HUDEP-2 (cell line): ENCODE measurements around the gene BCR.

Source experiments
- DNase-seq, 76 experiments: peaks; one replicate each; lab custom pipeline; 2025; ENCODE audit not compliant: unreplicated experiment in 76 of 76; lab: John Stamatoyannopoulos, UW

BCR gene

GRCh38 chr22:23175817-23176644 is 4.3 kb upstream of the BCR start:
- DNase-seq, result peak in 1 of 76 experiments; percentile 6

GRCh38 chr22:23176645-23177027 is 3.7 kb upstream of the BCR start:
- DNase-seq, result no peak

- peak in 29 of 76 experiments; percentile 2 to 80 (median 41) for DNase-seq
These were observed 3.1 kb upstream of the BCR start for GRCh38 chr22:23177197-23177596.

GRCh38 chr22:23178512-23179254 is 1.6 kb upstream of the BCR start:
- peak in 41 of 76 experiments; percentile 1 to 57 (median 29) for DNase-seq

- no peak for DNase-seq
These were observed 669 bp upstream of the BCR start for GRCh38 chr22:23179381-23180299.

DNA sequence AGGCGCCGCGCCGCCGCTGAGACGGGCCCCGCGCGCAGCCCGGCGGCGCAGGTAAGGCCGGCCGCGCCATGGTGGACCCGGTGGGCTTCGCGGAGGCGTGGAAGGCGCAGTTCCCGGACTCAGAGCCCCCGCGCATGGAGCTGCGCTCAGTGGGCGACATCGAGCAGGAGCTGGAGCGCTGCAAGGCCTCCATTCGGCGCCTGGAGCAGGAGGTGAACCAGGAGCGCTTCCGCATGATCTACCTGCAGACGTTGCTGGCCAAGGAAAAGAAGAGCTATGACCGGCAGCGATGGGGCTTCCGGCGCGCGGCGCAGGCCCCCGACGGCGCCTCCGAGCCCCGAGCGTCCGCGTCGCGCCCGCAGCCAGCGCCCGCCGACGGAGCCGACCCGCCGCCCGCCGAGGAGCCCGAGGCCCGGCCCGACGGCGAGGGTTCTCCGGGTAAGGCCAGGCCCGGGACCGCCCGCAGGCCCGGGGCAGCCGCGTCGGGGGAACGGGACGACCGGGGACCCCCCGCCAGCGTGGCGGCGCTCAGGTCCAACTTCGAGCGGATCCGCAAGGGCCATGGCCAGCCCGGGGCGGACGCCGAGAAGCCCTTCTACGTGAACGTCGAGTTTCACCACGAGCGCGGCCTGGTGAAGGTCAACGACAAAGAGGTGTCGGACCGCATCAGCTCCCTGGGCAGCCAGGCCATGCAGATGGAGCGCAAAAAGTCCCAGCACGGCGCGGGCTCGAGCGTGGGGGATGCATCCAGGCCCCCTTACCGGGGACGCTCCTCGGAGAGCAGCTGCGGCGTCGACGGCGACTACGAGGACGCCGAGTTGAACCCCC is 798 bp downstream of the BCR start:
- DNase-seq, result peak in 1 of 76 experiments; percentile 11

GRCh38 chr22:23181721-23182308 is 1.5 kb downstream of the BCR start:
- DNase-seq, result no peak

DNA sequence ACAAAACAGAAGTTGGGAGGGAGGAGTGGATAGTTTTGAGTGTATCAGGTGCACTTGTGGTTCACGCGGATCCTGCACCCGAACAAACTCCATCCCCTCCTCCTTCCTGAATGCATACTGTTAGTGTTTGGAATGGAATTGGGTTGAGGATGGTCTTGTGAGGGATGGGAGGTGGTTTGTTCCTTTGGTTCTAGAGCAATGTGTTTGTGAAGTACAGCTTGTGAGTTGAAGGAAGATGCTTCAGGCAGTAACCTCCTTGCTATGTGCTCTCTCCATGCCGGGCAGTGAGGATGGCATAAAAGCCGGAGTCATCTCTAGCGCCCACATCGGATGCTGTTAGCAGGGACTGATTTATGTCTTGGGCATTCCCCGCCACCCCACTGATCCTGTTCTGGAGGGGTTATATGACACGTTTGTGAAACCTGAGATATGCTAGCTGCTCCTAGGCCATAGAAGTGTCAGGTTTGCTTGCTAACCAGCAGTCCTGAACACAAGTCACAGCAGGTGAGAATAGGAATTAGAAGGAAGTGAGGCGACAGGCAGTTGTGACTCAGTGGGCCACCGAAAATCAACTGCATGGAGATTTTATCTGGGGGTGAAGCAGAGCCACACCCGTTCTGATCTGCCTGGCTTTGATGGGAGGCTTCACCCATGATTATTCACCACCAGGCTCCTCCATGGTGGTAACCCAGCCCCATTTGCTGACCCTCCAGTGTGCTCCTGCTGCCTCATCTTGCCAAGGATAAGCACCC is 2.2 kb downstream of the BCR start:
- DNase-seq, result peak in 5 of 76 experiments; percentile 9 to 44 (median 18)

GRCh38 chr22:23183061-23183698 is 2.9 kb downstream of the BCR start:
- DNase-seq, result peak in 1 of 76 experiments; percentile 13

DNA sequence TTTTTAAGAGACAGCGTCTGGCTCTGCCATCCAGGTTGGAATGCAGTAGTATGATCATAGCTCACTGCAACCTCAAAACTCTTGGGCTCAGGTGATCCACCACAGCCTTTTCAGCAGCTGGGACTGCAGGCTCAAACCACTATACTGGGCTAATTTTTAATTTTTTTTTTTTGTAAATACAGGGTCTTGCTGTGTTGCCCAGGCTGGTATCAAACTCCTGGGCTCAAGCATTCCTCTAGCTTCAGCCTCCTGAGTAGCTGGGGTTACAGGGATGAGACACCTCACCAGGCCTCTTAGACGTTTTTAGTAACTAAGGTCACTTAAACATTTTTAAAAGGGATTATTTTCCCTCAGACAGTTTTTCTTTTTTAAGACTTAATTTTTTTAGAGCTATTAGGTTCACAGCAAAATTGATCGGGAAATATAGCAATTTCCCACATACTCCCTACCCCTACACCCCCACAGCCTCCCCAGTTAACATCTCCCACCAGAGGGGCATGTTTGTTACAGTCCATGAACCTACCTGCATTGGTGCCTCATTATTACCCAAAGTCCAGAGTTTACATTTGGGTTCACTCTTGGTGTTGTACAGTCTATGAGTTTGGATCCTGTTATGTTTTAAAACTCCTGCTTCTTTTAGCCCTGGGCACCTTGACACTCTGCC is 3.9 kb downstream of the BCR start:
- no peak for DNase-seq

DNA sequence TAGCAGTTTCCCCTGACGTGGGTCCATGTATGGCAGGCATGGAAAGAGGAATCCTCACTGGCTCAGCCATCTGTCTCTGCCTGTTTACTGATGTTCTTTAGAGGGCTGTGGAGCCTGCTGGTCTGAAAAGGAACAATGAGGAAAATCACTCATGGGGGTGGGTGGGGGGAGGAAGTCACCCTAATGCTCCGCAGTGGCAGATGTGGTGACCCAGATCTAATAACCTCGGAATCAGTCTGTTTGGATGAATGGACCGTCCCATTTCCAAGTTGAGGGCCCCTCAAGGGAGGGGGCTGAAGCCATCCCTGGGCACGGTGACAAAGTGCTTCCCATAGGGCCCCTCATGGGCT is 4.4 kb downstream of the BCR start:
- DNase-seq, result no peak

DNA sequence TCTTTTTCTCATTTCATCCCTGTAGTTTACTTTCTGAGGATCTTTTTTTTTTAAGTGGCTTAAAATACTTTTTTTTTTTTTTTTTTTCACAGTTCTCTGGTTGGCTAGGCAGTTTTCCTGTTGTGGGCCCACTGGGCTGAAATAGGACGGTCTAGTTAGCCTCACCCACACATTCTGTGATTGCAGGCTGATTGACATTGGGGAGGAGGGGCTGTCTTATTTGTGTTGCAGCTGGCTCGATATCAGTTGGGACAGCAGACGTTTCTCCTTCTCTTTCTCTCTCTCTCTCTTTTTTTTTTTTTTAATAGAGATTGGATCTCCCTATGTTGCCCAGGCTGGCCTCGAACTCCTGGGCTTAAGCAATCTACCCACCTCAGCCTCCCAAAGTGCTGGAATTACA is 6.9 kb downstream of the BCR start:
- DNase-seq, result peak in 38 of 76 experiments; percentile 11 to 68 (median 34)

DNA sequence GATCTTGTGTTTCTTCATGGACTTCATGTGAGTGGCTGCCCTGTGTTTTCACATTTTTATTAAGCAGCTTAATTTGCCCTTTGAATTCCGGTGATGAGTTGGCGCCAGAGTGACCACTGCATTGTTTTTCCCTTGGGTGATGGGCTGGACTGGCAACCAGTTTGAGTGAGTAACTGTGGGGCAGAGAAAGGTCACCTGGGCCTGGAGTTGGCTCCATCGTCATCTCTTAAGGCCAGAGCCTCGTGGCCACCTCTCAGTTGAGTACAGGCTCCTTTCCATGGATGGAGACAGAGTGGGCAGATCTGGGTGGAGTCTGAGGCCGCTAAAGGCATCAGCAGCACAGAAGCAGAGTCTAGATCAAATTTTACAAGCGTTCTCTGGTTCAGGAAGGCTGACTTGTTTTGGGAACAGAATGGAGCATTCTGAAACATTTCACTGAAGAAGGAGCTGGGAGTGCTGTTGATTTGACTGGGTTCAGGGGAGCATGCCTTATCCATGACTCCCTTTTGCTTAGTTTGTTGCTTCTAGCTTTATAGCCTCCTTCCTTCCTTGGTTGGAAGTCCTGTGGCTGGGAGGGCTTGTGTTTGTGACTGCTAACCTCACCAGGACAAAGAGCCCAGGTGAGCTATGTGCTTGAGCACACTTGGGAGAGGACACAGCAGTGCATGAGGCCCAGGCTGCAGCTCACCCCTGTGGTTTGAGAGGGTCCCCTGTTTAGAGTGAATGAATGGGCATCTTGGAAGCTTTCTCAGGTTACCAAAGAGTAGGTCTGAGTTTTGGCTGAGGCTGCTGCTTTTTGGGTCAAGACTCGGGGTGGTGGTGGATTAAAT is 7.8 kb downstream of the BCR start:
- no peak for DNase-seq

- DNase-seq, result no peak
These were observed 10.2 kb downstream of the BCR start for GRCh38 chr22:23190526-23190925.

DNA sequence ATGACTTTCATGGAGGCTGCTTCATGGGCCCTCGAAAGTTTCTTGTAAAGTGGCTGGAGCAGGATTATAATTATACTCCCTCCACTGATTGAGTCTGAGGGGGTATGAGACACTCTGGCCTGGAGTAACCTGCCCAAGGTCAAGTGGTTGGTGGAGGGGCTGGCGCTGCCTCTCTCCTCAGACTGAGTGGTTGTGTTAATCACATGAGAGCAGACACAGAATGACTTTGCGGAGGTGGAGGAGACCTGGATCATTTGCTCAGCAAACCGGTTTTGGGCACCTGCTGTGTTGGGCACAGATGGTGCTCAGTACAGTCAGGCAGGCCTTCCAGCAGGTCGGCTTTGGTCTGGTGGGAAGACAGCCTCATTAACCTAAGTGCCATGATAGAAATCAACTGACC is 11.8 kb downstream of the BCR start:
- peak in 3 of 76 experiments; percentile 16 to 28 (median 18) for DNase-seq

DNA sequence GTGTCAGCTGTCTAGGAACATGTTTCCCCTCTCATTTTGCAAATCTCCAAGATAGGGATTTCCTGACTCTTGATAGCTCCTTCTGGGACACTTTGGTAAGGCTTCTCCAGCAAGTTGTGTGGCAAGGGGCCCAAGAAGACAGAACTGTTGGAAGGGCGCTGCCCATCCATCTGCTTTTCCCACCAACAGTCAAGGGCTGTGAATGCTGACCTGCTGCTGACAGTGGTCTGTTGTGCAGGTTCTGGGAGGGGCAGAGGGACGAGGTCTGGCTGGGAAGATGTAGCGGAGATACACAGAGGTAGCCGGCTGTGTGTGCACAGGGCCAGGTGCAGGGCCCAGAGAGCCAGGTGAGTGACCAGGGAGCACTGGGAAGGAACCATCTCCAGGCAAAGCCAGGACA is 12.2 kb downstream of the BCR start:
- DNase-seq, result no peak

DNA sequence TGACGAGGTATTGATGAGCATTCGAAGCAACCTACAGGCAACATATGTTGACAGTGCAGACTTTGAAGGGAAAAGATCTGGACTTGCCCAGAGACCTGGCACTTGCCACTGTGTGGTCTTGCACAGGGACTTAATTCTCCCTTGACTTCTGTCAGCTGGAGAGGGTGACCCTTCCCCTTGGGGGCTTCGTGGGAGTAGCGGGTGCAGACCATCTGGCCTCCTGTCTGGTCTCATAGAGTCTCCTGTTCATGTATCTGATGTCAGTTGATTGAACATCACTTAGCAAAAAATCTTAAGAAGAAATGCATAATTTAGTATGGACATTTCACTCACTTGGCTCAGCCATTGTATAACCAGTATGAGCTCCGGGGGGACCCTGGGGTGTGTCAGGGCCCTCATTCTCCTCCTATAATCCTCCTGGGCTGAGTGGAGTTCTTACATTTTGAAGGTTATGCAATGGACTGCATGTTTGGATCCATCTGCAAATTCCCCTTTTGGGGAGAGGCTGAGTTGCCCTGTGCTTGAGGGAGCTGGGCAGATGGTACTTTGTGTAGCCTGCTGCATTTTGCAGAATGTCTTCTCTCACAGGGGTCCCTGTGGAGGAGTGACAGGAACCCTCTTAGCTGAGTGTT is 13.0 kb downstream of the BCR start:
- DNase-seq, result no peak
